ENCODE measurements around the gene KCTD2. TPM values are rescaled to one million over a fixed set of nuclear protein-coding genes. Genes with fewer than 3 reads are reported as not detected.
"Not testable (repeated sequence)": the region's sequence is repeated elsewhere in the genome, so short reads cannot be mapped to it uniquely, and the experiment has no call there.

The KCTD2 gene
- total and polyA plus RNA-seq, 2 experiments from 2014 or later, result 20.7 to 24.4 TPM

GRCh38 chr17:75065562-75066151 lies 18.6 kb downstream of the KCTD2 start:
- Histone ChIP-seq H3K27ac (no peak overlapping the region), H3K27me3 (no peaks in the 10 kb centered on the region), H3K36me3 (peaks cover 22% of the 10 kb centered on the region), H3K4me1 (ENCODE audit: low read depth) (no peaks in the 10 kb centered on the region), H3K9me3 (ENCODE audit: low read depth) (no peaks in the 10 kb centered on the region), H3K4me3 (no peak overlapping the region)
- TF ChIP-seq CTCF (IDR thresholded peaks at IDR 0.05; ENCODE audit: low read depth, low read length), result no peak
- no peak for DNase-seq (ENCODE audit: low read depth in 1 of 2, low spot score in 1 of 2)

GRCh38 chr17:75067856-75068255 lies 20.8 kb downstream of the KCTD2 start:
- TF ChIP-seq CTCF (IDR thresholded peaks at IDR 0.05; ENCODE audit: low read depth, low read length), result no peak
- H3K9me3 ChIP-seq (ENCODE audit: low read depth), result no peaks in the 10 kb centered on the region
- no peak overlapping the region for H3K4me3 ChIP-seq
- no peaks in the 10 kb centered on the region for H3K27me3 ChIP-seq
- no peak for DNase-seq (ENCODE audit: low read depth in 1 of 2, low spot score in 1 of 2)
- H3K27ac ChIP-seq, result no peak overlapping the region
- peaks cover 5% of the 10 kb centered on the region for H3K4me1 ChIP-seq (ENCODE audit: low read depth)
- peaks cover 5% of the 10 kb centered on the region for H3K36me3 ChIP-seq

GRCh38 chr17:75068750-75069149 lies 21.7 kb downstream of the KCTD2 start:
- Histone ChIP-seq H3K36me3 (peaks cover 3% of the 10 kb centered on the region), H3K27me3 (no peaks in the 10 kb centered on the region), H3K27ac (no peak overlapping the region), H3K9me3 (ENCODE audit: low read depth) (no peaks in the 10 kb centered on the region), H3K4me1 (ENCODE audit: low read depth) (peaks cover 5% of the 10 kb centered on the region), H3K4me3 (no peak overlapping the region)
- DNase-seq (ENCODE audit: low read depth in 1 of 2, low spot score in 1 of 2), result no peak
- no peak for TF ChIP-seq CTCF (IDR thresholded peaks at IDR 0.05; ENCODE audit: low read depth, low read length)

GRCh38 chr17:75069783-75070182 lies 22.8 kb downstream of the KCTD2 start:
- Histone ChIP-seq H3K4me3 (no peak overlapping the region), H3K27me3 (no peaks in the 10 kb centered on the region), H3K9me3 (ENCODE audit: low read depth) (no peaks in the 10 kb centered on the region), H3K27ac (no peak overlapping the region), H3K36me3 (no peaks in the 10 kb centered on the region), H3K4me1 (ENCODE audit: low read depth) (peaks cover 5% of the 10 kb centered on the region)
- no peak for TF ChIP-seq CTCF (IDR thresholded peaks at IDR 0.05; ENCODE audit: low read depth, low read length)
- no peak for DNase-seq (ENCODE audit: low read depth in 1 of 2, low spot score in 1 of 2)

- H3K4me1 ChIP-seq (ENCODE audit: low read depth); H3K27me3 ChIP-seq; H3K4me3 ChIP-seq; H3K9me3 ChIP-seq (ENCODE audit: low read depth); H3K27ac ChIP-seq; H3K36me3 ChIP-seq; DNase-seq (ENCODE audit: low read depth in 1 of 2, low spot score in 1 of 2): not testable (repeated sequence)
These were observed 24.6 kb downstream of the KCTD2 start for GRCh38 chr17:75071478-75072271.

GRCh38 chr17:75072909-75073308 lies 25.9 kb downstream of the KCTD2 start:
- H3K4me1 ChIP-seq (ENCODE audit: low read depth); H3K4me3 ChIP-seq; H3K27ac ChIP-seq; H3K9me3 ChIP-seq (ENCODE audit: low read depth); H3K27me3 ChIP-seq; H3K36me3 ChIP-seq; DNase-seq (ENCODE audit: low read depth in 1 of 2, low spot score in 1 of 2): not testable (repeated sequence)
